GM18508 (cell line): ENCODE measurements around the gene GRID2.

Source experiments
- ATAC-seq: cut with Tn5 transposase; IDR thresholded peaks from one replicate; pipeline ENCODE4 v1.9.1; 2021; ENCODE audit warnings: moderate number of reproducible peaks; ENCODE audit not compliant: insufficient read depth, unreplicated experiment

GRID2 gene

GRCh38 chr4:93444860-93445259 lies 1141.1 kb downstream of the GRID2 start:
- ATAC-seq, result no peak

DNA sequence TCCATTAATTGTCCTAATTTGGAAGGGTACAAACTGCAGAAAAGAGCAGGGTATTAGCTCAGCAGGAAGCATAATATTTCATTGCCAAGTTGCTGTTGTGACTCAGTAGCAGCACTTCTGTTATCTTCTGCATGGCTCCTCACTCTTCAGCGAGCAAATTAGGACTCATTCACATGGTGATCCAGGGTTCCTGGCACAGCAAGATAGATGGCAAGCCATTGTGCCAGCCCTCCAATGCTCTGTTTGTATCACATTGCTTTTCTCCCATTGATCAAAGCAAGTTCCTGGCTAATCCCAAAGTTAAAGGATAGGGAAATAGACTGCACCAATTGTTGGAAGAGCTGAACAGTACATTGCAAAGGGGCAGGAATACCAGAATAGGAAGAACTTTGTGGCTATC lies 1142.3 kb downstream of the GRID2 start:
- no peak for ATAC-seq

DNA sequence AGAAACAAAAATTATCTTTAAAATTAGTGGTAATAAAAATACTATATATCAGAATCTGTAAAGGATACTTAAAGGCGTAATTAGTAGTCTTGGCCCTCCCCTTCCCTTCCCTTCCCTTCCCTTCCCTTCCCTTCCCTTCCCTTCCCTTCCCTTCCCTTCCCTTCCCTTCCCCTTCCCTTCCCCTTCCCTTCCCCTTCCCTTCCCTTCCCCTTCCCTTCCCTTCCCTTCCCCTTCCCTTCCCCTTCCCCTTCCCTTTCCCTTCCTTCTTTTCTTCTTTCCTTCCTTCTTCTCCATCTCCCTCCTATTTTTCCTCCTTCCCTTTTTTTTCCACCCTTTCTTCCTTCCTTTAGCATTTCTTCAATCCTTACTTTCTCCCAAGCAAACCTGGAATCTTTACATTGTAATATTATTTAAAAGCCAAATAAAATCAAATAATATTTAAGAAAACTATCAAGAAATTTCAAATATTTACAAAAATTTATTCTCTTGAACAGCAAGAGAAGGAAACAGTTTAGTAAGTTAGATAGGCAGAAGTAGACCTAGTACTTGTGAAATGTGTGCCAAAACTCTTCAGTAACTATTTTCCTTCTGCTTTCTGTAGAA lies 1145.0 kb downstream of the GRID2 start:
- ATAC-seq, result no peak

GRCh38 chr4:93451954-93452353 lies 1148.2 kb downstream of the GRID2 start:
- no peak for ATAC-seq

DNA sequence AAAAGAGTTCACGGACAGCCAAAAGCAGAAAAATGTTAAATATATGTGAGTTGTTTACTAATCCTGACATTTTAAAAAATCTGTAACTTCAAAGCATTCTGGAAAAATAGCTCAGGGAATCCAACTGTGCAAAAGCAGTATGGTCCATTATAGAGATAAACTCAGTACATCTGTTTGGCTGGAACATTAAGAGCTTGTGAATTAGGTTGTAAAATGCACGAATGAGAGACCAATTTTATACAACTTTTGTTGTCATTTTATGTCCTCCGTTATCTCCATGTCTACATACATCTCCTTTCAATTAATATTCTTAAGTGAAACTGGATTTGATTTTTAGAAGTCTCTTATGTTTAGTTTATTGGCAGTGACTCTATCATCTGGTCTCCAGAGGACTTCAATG lies 1157.8 kb downstream of the GRID2 start:
- no peak for ATAC-seq

- ATAC-seq, result no peak
These were observed 1162.7 kb downstream of the GRID2 start for GRCh38 chr4:93466446-93466845.

DNA sequence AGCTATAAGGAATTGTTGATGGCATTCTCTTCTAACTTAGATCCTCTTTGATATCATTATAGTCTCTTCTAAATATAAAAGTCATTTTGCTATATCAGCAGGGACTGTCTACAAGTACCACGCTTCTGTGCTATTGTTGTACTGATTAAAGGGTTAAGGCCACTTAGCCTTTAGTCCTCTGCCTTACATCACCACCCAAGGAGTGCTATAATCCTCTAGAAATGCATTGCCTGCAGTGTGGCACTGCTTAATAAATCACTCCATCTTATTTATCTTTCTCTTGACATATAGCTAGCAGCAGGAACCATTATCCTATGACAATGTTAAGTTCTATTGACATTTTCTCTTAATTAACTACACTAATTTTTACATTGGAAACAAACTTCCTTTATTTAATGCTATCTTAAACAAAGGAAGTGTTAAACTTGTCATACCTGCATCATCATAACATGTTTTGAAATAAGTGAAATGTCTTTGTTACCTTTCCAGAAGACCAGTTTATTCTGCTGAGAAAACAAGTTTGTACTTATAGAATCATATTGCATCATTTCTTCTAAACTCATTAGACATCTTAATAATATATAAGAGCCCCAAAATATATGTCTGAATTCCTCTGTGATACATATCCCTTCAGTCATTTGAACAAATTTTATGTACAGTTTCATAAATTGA lies 1163.9 kb downstream of the GRID2 start:
- no peak for ATAC-seq

GRCh38 chr4:93469560-93469959 lies 1165.8 kb downstream of the GRID2 start:
- ATAC-seq, result no peak

- no peak for ATAC-seq
These were observed 1172.0 kb downstream of the GRID2 start for GRCh38 chr4:93475730-93476129.

GRCh38 chr4:93478805-93479204 lies 1175.0 kb downstream of the GRID2 start:
- no peak for ATAC-seq

- ATAC-seq, result no peak
These were observed 1176.7 kb downstream of the GRID2 start for GRCh38 chr4:93480452-93480851.

GRCh38 chr4:93495346-93495745 lies 1191.6 kb downstream of the GRID2 start:
- ATAC-seq, result no peak

- ATAC-seq, result no peak
These were observed 1197.5 kb downstream of the GRID2 start for GRCh38 chr4:93501244-93501643.

DNA sequence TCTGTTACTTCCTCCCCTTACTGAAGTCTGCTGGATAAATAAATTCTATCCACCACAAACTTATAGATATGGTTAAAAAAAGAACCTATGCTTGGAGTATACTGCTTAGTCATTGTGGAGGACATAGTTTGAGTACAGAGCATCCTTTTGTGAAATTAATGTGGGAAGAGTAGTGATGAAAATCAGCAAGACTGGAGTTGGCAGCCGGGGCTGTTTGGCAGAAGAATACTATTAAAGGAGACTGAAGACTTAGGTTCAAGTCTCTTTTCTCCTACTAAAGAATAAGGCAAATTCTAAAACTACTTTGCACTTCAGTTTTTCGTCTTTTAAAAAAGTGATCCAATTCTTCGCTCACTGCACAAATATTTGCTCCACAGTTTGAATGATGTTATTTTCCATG lies 1198.2 kb downstream of the GRID2 start:
- ATAC-seq, result no peak

DNA sequence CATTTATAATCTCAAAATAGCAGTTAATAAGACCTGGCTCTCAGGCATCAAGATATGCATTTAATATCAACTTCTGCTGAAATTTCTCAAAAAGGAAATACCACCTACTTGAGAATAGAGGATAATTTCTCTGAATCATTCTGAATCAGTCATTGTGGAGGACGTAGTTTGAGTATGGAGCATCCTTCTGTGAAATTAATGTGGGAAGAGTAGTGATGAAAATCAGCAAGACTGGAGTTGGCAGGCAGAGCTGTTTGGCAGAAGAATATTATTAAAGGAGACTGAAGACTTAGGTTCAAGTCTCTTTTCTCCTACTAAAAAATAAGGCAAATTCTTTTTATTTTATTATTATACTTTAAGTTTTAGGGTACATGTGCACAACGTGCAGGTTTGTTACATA lies 1199.2 kb downstream of the GRID2 start:
- no peak for ATAC-seq

DNA sequence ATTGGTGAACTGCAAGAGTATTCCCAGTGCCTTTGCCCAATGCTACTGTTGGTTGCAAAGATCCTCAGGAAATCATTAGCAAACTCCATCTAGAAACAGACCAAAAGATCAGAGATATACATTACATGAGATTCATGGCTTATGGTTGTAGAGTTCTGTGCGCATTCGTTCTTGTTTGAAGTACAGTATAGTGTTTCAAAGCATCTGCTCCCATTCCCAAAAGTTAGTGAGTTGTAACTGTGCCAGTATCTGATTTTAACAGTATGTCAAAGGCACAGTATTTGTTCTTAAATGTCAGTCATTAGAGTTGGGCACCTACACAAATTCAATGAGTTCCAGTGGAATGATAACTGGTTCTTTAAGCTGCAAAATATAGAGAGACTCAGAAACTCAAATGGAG lies 1210.1 kb downstream of the GRID2 start:
- ATAC-seq, result no peak

DNA sequence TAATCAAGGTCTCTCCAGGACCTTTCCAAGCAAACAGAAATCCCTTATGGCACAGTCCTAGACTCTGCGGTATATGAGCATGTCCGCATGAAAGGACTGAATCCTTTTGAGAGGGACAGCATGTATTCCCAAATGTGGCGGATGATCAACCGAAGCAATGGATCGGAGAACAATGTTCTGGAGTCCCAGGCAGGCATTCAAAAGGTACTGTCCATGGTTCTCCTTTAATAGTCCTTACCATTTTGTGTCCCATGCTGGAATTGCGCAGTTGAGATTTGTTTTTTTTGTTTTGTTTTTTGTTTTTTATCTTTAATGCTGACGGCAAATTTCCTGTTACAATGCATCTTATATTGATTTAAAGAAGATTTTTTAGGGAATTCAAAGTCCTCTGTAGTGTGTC lies 1211.4 kb downstream of the GRID2 start:
- ATAC-seq, result no peak

- no peak for ATAC-seq
These were observed 1226.1 kb downstream of the GRID2 start for GRCh38 chr4:93529692-93530372.

- no peak for ATAC-seq
These were observed 1228.5 kb downstream of the GRID2 start for GRCh38 chr4:93532234-93532633.

DNA sequence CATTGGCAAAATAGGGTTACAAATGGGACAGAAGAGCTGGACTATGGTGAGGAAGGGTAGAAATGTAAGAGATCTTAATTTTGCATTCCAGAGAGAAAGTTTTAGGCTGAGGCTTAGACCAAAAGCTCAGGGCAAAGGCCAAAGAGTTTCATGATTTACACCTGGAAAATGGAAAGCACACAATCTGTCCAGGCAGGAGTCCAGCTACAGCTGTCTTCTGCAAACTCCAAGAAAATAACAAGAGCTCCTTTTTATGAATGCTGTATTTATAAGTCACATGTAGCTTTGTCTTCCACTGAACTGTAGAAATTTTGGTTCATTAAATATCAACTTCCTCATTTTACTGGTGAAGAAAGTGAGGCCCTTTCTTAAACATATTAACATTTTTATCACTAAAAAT lies 1236.8 kb downstream of the GRID2 start:
- ATAC-seq, result no peak

DNA sequence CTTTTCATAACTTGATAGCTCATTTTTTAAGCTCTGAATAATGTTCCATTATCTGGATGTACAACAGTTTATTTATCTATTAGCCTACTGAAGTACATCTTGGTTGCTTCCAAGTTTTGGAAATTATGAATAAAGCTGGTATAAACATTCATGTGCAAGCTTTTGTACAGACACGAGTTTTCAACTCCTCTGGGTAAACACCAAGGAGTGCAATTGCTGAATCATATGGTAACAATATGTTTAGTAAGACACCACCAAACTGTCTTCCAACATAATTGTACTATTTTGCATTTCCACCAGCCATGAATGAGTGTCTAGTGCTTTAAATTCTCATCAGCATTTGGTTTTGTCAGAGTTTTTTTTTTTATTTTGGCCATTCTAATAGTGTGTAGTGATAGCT lies 1258.1 kb downstream of the GRID2 start:
- ATAC-seq, result no peak

DNA sequence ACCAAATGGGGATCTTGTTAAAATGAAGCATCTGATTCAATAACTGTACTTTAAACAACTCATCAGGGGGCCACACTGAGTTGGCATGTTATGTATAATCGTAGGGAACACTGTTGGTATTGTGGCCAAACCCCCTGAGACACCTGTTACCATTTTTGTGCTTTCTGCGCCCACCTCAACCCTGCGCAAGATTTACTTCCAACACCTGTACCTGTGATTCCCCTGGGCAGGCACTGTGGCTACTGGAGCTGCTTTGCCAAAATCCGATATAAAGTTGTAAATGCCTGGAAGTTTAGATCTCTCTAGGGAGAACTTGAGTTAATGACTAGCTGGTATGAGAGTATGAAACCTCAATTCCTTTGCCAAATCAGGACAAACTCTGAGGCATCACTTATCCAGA lies 1265.0 kb downstream of the GRID2 start:
- ATAC-seq, result no peak
